ENCODE results near the gene WBP1.
A peak's percentile ranks its signal among the peaks of the same experiment; 100 is the strongest.

WBP1 gene

DNA sequence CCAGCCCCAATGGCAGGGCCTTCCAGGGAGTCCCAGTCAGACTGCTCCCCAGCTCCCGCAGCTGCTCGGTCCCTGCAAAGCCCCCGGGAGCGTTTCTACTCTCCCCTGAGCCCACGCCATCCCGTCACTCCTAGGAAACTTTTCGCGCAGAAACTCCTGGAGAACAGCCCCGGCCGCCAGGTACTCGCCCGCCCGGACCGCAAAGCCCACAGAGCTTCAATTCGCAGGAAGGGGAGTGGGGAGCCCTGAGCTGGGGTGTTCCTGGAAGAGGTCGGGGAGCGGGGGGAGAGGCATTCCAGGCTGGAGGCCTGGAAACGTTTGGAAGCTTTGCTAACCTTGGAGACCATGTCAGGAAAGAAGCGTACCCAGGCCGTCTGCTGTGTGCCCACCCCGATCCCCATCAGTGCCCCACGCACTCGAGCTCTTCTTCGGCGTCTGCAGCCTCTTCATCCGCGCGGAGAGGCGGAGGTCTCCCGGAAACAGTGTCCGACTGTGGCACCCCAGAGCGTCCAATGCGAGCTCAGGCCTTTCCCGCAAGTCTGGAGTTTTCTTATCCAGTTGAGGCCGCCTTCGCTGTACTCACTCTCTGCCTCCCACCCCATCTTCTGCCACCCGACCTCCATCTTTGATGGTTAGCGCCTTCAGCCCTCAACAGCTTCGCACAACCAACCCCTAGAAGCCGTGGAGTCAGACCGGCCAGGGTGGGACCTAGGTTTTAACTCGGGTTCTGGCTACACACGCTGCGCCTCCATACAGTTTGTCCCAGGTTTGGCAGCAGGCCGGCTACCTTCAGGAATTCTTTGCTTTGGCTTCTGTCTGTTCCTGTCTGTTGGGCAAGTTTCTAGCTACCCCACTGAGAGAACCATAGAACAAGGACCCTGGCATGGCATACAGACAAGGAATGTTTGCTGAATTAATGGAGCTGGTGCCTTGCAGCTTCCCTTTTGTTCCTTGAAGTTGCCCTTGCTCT lies 45.6 kb downstream of the WBP1 start:
- DNase-seq = no peak

GRCh38 chr2:74504591-74504990 lies 46.4 kb downstream of the WBP1 start:
- DNase-seq = no peak

- no peak for DNase-seq
Measured at GRCh38 chr2:74505448-74506246, 47.4 kb downstream of the WBP1 start.

DNA sequence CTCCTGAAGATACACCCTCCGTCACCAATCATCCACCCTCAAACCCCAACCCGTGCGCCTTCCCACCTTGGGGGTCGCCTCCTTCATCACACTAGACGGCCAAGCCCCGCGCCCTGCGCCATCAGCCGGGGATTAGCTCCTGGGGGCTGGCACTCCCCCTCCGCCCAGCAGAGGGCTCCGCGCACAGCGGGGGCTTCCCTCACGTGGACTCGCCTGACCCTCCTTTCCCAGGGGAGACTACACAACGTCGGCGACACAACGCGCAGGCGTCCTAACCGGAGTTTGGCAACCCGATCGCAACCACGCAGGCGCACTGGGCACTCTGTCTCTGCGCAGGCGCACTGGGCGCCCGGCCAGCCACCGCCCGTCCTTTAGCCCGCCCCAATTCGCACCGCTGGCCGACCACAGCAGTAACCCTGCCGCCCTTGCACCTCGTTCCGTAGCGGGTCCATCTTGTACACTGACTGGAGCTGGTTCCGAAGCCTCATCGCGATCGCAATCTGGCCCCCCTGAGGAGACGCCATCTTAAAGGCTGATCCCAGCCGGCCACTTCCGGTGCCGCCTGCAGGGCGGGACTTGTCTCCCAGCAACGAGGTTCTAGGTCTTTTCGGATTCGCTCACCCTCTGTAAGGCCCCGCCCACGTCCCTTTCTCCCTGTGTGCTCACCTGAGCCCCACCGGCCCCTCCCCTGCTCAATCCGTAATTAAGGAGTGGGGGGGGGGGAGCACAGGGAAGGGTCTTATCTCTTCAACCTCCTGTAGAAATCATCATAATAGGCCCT lies 49.1 kb downstream of the WBP1 start, which contains the start of gene PCGF1:
PCGF1 (minus strand) TSS at position 551 of the 781 bp plus-strand sequence; CDS start at position 524, 27 bp downstream.
- DNase-seq = peak; percentile 97

DNA sequence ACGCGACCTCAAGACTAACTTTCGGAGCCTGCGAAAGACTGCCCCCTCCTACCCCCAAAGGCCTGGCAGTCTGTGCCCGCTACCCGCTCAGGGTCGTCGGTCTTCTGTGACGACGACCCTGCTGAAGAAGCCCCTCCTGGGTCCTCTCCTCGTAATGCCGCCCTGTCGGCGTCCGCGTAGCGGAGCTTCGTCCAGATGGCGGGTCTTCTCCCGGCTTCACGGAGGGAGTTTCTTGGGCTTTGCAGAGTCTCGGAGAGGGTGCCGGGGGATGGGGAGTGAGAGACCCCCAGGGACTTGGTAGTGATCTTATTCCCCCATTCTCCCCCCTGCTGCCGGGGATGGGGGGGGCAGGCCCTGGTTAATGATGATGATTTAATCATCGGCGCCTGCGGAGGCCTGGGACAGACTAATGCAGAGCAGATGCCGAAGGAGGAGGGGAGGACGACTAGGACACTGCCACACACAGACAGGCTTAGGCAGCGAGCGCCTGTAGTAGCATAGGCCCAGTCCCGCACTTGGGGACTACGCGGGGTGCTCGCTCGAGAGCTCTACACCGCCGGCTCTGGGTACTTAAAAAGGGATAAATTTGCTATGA lies 49.8 kb downstream of the WBP1 start:
- DNase-seq = no peak

GRCh38 chr2:74510272-74510671 lies 52.0 kb downstream of the WBP1 start:
- DNase-seq = no peak
